Suprapubic skin (tissue), 4 donors: ENCODE data around the gene EGF. TPM values are rescaled to one million over a fixed set of nuclear protein-coding genes. Genes with fewer than 3 reads are reported as not detected.

ENCODE experiments used
- DNase-seq, 2 donors: peaks; one replicate each; pipeline ENCODE4 v3.0.0-alpha.2; 2019; ENCODE audit warnings: low spot score in 2 of 2
- H3K27ac ChIP-seq: fragments of 200-600 bp; sonication (generic); one replicate; pipeline ENCODE4 v1.5.1; 2019
- H3K27me3 ChIP-seq: fragments of 200-600 bp; sonication (generic); one replicate; pipeline ENCODE4 v1.5.1; 2019
- H3K36me3 ChIP-seq: fragments of 200-600 bp; sonication (generic); one replicate; pipeline ENCODE4 v1.5.1; 2019
- H3K4me1 ChIP-seq: fragments of 200-600 bp; sonication (generic); one replicate; pipeline ENCODE4 v1.5.1; 2019
- H3K4me3 ChIP-seq: fragments of 200-600 bp; sonication (generic); one replicate; pipeline ENCODE4 v1.5.1; 2019; ENCODE audit warnings: mild to moderate bottlenecking
- H3K9me3 ChIP-seq: fragments of 200-600 bp; sonication (generic); one replicate; pipeline ENCODE4 v1.5.1; 2019
- CTCF ChIP-seq, 2 donors: fragments of 200-600 bp in 1 of 2; fragments of 450-650 bp in 1 of 2; sonication (generic) in 1 of 2; IDR thresholded peaks; one replicate each; pipeline ENCODE4 v1.5.1; 2016 to 2019; ENCODE audit warnings: antibody characterized with exemption in 2 of 2, mild to moderate bottlenecking in 1 of 2, moderate library complexity in 1 of 2
- EP300 ChIP-seq: sonication (generic); formaldehyde crosslinking; IDR thresholded peaks from one replicate; pipeline ENCODE4 v1.6.1; 2017; ENCODE audit warnings: antibody characterized with exemption
- POLR2A ChIP-seq, 2 donors: fragments of 450-650 bp; IDR thresholded peaks; one replicate each; pipeline ENCODE4 v1.6.1; 2017; ENCODE audit warnings: antibody characterized with exemption in 2 of 2, mild to moderate bottlenecking in 2 of 2, moderate library complexity in 2 of 2
- POLR2AphosphoS5 ChIP-seq, 3 donors: sonication (generic); formaldehyde crosslinking; IDR thresholded peaks; one replicate each; pipeline ENCODE4 v1.6.1; 2017; ENCODE audit warnings: antibody characterized with exemption in 3 of 3
- WGBS: methylation state at CpG from one replicate; pipeline ENCODE4 v1.1.5; 2018; 5-methylcytosine and 5-hydroxymethylcytosine counted together
- total RNA-seq, 4 donors: library from RNA; depleted of rRNA; stranded (reverse); fragments of >200 nt; gene quantifications; one replicate each; pipeline ENCODE4 v1.1.0, GENCODE V29; 2016

The EGF gene
- total RNA-seq, 4 donors from 2014 or later, result 1.1 to 20.3 (median 2.9) TPM

- Histone ChIP-seq H3K27me3 (no peaks in the 10 kb centered on the region), H3K9me3 (no peaks in the 10 kb centered on the region), H3K4me1 (no peaks in the 10 kb centered on the region), H3K27ac (no peak overlapping the region), H3K4me3 (no peak overlapping the region), H3K36me3 (no peaks in the 10 kb centered on the region)
- TF ChIP-seq POLR2A (IDR thresholded peaks at IDR 0.05) (no peak), EP300 (no peak), POLR2AphosphoS5 (IDR thresholded peaks at IDR 0.05) (no peak), CTCF (IDR thresholded peaks at IDR 0.05) (no peak)
- DNase-seq, result no peak
- WGBS, result 95% methylated on average over 1 of the region's 1 CpG
Measured at GRCh38 chr4:110058677-110059076, 146.0 kb downstream of the EGF start.

- no peak for TF ChIP-seq CTCF (IDR thresholded peaks at IDR 0.05)
- no peak for TF ChIP-seq EP300
- no peak for TF ChIP-seq POLR2A (IDR thresholded peaks at IDR 0.05)
- TF ChIP-seq POLR2AphosphoS5 (IDR thresholded peaks at IDR 0.05), result no peak
- WGBS, result 83% methylated on average over 3 of the region's 3 CpGs
- Histone ChIP-seq H3K4me1 (no peaks in the 10 kb centered on the region), H3K27me3 (no peaks in the 10 kb centered on the region), H3K36me3 (no peaks in the 10 kb centered on the region), H3K9me3 (no peaks in the 10 kb centered on the region), H3K4me3 (no peak overlapping the region), H3K27ac (no peak overlapping the region)
- no peak for DNase-seq
Measured at GRCh38 chr4:110059556-110060191, 147.0 kb downstream of the EGF start.

- TF ChIP-seq EP300, result no peak
- no peak for TF ChIP-seq CTCF (IDR thresholded peaks at IDR 0.05)
- no peak for TF ChIP-seq POLR2AphosphoS5 (IDR thresholded peaks at IDR 0.05)
- TF ChIP-seq POLR2A (IDR thresholded peaks at IDR 0.05), result no peak
- Histone ChIP-seq H3K27ac (no peak overlapping the region), H3K9me3 (no peaks in the 10 kb centered on the region), H3K4me3 (no peak overlapping the region), H3K4me1 (no peaks in the 10 kb centered on the region), H3K36me3 (no peaks in the 10 kb centered on the region), H3K27me3 (no peaks in the 10 kb centered on the region)
- WGBS, result 85% methylated on average over 2 of the region's 2 CpGs
- DNase-seq, result no peak
Measured at GRCh38 chr4:110061076-110061475, 148.4 kb downstream of the EGF start.

Other genes with a start within 250 kb of the EGF start
- 10 to 100 TPM; 18.4 to 30.5 (median 20.3) TPM for gene CASP6, start 209.4 kb upstream of the EGF start, total RNA-seq
- 10 to 100 TPM; 15.6 to 33.2 (median 20.5) TPM for gene PLA2G12A, start 182.8 kb upstream of the EGF start, total RNA-seq
- 10 to 100 TPM in 1 of 4 donors, 1 to 10 TPM in 2, not detected in 1; 2.0 to 10.1 (median 3.7) TPM for gene CFI, start 110.9 kb upstream of the EGF start, total RNA-seq
- 10 to 100 TPM in 2 of 4 donors, 1 to 10 TPM in 2; 5.9 to 15.4 (median 12.0) TPM for gene GAR1, start 97.1 kb upstream of the EGF start, total RNA-seq
- gene RRH, start 84.9 kb upstream of the EGF start, total RNA-seq, result 1 to 10 TPM in 1 of 4 donors, under 1 TPM in 1, not detected in 2; 0.78 to 1.2 TPM
- 1 to 10 TPM in 1 of 4 donors, under 1 TPM in 2, not detected in 1; 0.15 to 2.2 (median 0.38) TPM for gene LRIT3, start 64.8 kb upstream of the EGF start, total RNA-seq